GM19035 (cell line): ENCODE results near the gene SLC7A5.

Source experiments
- ATAC-seq: cut with Tn5 transposase; IDR thresholded peaks from one replicate; pipeline ENCODE4 v1.9.1; 2021; ENCODE audit not compliant: unreplicated experiment

The SLC7A5 gene

GRCh38 chr16:87847785-87848675 is 21.3 kb downstream of the SLC7A5 start:
- ATAC-seq, result no peak

DNA sequence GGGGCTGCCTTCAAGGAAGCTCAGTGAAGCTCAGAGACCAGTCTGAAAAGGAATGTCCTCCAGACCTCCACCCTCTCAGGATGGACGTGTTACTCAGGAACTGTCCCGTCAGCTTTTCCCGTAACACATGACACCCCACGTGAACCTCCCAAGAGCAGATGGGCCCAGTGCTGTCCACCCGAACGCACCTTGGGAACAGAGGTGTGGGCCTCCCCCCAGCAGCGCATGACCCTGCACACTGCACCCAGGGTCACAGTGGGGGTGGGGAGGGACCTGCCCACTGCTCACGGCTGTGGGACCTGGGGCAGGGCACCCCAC is 21.9 kb downstream of the SLC7A5 start:
- ATAC-seq, result no peak

DNA sequence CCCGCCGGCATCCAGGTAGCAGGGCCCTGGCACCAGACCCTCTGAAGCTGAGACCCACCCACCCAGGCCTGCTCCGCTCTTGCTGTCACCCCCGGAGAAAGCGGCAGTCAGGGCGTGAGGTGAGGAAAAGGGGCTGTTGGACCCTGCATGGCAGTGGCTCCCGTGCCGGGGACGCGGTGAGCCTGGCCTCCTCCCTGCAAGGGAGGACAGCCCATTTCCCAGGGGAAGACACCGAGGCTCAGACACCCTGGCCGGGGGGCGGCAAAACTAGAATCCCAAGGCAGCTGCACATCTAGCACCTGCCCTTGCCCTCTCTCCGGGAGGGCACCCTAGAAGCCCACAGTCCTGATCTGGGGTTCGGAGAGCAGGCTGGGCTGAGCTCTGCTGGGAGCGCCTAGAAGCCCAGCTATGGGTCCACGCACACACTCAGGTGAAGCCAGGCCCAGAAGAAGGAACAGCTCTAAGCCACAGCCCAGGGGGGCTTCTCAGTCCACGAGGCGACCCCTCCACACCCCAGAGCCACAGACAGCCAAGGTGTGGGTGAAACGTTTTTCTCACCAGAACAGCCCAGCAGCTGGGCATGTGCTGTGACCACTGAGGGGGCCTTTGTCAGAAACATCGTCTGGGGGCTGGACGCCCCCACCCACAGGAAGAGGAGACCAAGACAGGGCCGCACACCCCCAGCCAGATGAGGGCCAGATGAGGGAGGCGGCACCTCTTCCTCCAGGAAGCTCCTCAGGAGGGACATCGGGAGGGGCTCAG is 22.4 kb downstream of the SLC7A5 start:
- no peak for ATAC-seq

DNA sequence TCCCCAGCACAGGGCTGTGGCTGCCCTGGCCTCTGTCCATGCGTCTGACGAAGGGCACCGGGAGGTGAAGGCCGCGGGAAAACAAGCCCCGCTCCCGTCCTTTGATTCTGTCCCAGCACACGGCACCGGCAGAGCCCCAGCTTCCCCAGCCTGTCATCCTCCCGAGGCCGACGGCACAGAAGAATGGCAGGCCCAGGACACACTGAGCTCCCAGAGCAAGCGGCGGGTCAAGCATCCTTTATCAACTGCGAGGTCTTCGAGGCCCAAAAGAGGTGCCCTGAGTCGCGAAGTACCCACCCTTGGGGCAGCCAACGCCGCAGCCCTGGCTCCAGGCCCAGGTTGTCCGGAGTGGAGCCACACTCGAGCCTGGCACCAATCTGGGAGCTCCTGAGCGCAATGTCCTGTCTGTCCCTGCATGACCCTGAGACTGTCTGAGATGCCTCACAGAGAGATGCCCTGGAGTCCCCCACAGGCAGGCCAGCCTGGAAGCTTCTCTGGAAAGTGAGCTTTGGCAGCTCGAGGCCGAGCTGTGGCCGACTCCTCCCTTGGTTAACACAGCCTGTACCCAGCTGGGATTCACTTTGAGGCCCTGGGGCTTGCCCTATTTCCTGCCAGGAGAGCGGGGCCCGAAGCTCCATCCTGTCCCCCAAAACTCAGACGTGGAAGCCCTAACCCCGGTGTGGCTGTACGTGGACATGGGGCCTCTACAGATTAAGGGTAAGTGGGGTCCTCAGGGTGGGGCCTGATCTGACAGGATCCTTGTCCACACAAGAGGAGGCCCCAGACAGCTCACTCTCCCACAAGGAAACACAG is 23.3 kb downstream of the SLC7A5 start:
- no peak for ATAC-seq

- no peak for ATAC-seq
These were observed 24.1 kb downstream of the SLC7A5 start for GRCh38 chr16:87845213-87845612.

DNA sequence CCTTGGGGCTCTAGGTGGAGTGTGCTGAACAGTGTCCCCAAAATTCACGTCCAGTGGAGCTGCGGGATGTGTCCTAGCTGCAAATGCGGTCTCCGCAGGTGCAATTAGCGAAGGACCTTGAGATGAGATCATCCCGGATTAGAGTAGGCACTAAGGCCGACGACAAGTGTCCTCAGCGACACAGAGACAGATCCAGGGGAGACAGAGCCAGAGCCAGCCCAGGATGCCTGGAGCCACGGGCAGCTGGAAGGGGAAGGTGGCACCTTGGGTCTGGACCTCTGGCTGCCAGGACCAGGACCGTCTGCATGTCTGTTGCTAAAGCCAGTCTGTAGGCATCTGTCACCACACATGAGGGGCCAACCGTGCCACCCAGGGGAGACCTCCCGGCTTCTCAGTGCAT is 24.5 kb downstream of the SLC7A5 start:
- no peak for ATAC-seq

GRCh38 chr16:87844120-87844733 is 25.1 kb downstream of the SLC7A5 start:
- ATAC-seq, result no peak

- ATAC-seq, result no peak
These were observed 25.6 kb downstream of the SLC7A5 start for GRCh38 chr16:87843678-87844105.

DNA sequence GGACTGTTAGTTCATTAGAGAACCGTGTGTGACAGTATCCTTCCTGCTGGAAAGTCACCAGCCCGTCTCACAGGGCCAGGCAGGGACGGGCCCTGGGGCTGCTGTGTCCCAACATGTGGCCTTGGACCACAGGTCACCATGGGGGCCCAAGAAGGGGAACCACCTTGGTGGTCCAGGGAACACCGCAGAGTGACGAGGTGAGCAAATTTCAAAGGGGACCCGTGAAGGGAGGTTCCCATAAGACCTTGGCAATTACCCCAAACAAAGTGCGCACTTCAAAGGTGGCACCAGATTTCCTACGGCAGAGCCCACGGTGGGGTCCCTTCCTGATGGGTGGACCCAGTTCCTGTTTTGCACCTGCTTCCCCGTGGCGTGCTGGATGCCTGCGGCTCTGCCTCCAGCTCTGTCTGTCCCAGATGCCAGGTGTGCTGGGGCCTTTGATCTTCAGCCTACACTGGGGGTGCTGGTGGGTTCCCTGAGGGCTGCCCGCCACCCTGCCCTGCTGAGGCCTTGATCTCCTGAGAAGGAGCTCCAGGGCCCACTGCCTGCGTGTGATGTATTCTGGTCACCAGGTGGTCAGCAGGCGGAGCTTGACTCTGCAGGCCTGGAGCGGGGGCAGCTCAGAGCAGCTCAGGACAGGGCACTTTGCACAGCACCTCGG is 27.0 kb downstream of the SLC7A5 start:
- no peak for ATAC-seq

DNA sequence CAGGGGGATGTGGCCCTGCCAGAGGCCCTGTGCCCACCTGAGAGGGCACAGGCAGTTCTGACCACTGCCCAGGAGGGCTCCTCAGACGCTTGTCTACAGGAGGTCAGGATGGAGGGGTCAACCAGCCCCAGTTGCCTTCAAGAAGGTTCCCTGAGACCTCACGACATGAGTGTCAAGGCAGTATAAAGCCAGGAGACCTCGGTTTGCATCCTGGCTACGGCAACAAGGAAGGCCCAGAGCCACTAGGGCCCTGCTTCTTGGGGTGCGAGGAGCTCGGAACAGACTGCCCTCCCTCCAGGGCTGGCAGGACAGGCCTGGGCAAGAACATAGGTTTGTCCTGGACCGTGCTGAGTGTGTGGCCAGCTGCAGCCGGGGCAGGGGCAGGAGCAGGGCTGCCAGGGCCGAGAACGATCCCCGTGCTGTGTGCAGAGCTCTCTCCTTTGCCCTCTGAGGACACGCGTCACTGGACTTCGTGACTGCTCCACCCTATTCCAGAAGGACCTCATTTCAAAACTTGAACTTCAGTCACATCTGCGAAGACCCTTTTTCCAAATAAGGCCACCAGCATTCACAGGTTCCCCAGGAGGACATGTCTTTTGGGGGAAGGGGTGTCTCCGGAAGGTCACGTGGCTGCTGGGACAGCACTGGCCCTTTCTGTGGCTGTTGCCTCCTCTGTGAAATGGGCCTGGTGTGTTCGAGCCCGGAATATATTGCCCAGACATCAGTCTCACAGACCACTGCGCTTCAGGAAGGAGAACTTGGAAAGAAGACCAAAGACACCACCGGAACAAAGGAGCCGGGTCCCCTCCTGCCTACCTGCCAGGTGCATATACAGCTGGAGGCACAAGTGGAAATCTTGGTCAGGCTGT is 27.7 kb downstream of the SLC7A5 start:
- ATAC-seq, result no peak

DNA sequence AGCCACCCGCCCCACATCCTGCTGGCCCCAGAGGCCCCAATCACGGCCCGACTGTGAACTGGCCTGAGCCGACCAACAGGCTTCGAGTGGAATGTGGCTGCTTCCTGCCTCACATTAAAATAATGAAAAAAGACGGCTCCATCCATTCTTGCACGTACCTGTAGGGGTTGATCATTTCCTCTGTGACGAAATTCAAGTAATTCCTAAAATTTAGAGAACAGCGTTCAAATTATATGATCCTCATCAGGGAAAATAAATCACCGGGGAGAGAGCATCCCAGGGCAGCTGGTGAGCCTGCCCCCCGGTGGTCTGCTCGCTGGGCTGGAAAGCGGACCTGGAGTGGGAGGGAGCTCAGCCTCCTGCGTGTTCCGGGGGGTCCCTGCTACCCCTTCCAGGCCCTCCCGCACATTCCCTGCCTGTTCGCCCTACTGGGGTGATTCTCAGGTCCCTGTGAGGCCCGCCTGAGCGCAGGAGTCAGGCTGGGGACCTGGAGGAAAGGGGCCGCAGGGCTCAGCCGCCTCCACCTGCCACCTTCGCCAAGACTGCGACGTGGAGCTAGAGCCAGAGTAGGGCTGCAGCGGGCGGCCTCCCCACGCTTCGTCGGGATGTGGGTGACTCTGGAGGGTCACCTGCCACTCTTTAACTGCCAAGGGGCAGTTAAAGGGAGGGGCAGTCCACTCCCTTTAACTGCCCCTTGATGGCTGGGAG is 28.9 kb downstream of the SLC7A5 start:
- no peak for ATAC-seq

DNA sequence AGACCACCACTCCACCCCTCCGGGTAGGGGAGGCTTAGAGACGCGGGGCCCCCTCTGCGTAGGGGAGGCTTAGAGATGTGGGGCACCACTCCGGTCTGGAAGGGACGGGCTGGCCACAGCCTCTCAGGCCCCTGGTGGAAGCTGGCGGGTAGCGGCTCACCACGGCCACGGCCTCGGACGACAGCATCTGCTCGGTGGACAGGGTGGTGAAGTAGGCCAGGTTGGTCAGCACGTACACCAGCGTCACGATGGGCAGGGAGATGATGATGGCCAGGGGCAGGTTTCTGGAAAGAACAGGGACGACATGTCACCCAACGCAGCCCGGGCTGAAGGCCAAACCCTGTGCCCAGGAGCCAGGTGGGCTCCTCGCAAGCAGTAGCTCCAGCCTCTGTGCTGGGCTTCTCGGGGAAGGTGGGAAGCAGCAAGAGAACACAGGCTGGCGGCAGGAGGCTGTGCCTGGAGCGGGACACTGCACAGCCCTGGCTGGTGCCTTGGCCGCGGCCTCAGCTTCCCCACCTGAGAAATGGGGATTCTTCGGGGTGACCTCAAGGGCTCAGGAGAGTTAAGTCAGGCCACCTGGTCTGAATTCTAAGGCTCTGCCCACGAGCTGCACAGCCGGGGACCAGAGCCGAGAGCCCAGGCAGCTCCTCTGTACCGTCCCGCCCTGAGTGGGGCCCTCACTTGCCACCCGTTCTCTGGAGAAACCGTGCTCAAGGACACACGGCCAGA is 29.6 kb downstream of the SLC7A5 start:
- ATAC-seq, result no peak

DNA sequence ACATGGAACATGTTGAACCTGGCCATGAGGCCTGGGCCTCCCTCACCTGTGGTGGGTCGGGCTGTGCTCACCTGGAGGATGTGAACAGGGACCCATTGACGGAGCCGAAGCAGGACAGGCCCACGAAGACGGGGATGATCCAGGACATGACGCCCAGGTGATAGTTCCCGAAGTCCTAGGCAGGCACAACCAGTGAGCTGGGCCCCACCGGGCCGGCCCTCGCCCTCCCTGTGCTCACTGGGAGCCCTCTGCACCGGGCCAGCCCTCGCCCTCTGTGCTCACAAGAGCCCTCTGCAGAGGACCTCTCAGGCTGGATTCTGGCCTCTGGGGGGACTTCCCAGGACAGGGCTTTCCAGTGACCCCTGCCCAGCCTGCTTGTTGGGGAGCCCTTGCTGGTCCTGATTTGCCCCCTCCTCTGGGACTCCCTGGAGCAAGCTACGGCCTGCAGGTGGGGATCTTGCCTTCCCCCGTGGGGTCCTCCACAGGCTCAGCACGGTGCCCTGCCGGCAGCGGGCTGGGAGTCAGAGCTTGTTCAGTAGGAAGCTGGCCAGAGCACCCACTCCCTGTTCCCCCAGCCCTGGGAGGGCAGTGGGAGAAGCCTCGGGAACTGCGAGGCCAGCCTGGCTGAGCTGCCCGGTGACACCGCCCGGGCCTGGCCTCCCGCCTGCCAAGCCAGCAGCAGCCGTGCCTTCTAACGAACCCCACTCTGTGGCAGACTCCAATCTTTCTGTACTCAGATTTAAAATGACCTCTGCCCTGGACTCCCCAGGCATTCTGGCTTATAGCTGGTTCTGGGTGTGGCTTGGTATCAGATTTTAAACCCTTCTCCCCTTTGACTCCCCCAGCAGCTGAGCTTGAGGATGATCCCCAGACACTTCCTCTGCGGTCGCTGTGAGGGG is 30.4 kb downstream of the SLC7A5 start:
- no peak for ATAC-seq

DNA sequence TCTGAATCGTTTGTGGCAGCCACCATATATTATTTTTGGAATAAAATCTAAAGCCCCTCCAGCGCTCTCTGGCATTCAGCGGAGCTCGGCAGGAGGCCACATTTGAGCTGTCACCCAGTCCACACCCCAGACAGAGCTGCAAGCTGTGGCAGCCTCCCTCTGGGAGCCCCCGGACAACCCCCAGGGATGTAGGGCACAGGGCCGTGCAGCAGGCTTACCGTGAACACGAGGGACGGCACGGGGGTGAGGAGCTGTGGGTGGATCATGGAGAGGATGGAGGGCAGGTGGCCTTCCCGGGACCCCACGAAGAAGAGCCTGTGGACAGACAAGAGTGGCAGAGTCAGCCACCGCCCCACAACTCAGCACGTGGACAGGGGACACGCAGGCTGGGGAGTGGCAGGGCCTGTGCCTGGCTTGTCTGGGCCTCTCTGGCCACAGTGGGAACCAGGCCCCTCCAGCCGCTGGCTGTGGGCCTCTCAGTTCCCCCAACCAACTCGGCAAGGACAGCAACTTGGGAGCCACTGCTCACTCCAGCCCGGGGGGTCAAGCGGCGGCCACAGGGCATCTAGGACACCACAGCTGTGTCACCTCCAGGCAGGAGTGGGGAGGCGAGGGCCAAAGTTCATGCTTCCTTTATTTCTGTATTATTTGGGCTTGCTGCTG is 31.5 kb downstream of the SLC7A5 start:
- ATAC-seq, result no peak

- no peak for ATAC-seq
These were observed 32.3 kb downstream of the SLC7A5 start for GRCh38 chr16:87836844-87837581.

- no peak for ATAC-seq
These were observed 32.9 kb downstream of the SLC7A5 start for GRCh38 chr16:87836346-87836843.
